Adrenal gland (tissue), 12 donors: ENCODE data around the gene FGG. TPM values are rescaled to one million over a fixed set of nuclear protein-coding genes. Genes with fewer than 3 reads are reported as not detected.

Source experiments
- DNase-seq, 7 donors: peaks; one replicate each; pipeline ENCODE4 v3.0.0-alpha.2; 2019 to 2020
- H3K27ac ChIP-seq, 5 donors: fragments of 200-600 bp; sonication (generic) in 4 of 5; 1 replicate in 3 of 5; 2 replicates in 2 of 5; pipeline versions ENCODE4 v1.5.1 to v1.8.0; 2016 to 2020; ENCODE audit warnings: mild to moderate bottlenecking in 1 of 5
- H3K27me3 ChIP-seq: fragments of 200-600 bp; 2 replicates; pipeline ENCODE4 v1.8.0; 2021
- H3K36me3 ChIP-seq, 2 donors: fragments of 200-600 bp; replicated peaks in 1 of 2; 1 replicate in 1 of 2; 2 replicates in 1 of 2; pipeline versions ENCODE4 v1.5.1 to v1.8.0; 2018 to 2022
- H3K4me1 ChIP-seq, 2 donors: fragments of 200-600 bp; replicated peaks in 1 of 2; 1 replicate in 1 of 2; 2 replicates in 1 of 2; pipeline versions ENCODE4 v1.5.1 to v1.8.0; 2018 to 2021
- H3K4me3 ChIP-seq, 4 donors: fragments of 200-600 bp; sonication (generic) in 3 of 4; one replicate each; pipeline ENCODE4 v1.5.1; 2016 to 2018
- H3K9me3 ChIP-seq, 3 donors: fragments of 200-600 bp; sonication (generic) in 1 of 3; replicated peaks in 1 of 3; 1 replicate in 2 of 3; 2 replicates in 1 of 3; pipeline versions ENCODE4 v1.5.1 to v1.8.0; 2016 to 2021
- CTCF ChIP-seq, 6 experiments: fragments of 450-650 bp in 4 of 6; fragments of 200-600 bp in 2 of 6; sonication (generic) in 1 of 6; IDR thresholded peaks; 1 replicate in 5 of 6; 2 replicates in 1 of 6; pipeline versions ENCODE4 v1.5.1 to v1.8.0; 2016 to 2021; ENCODE audit warnings: antibody characterized with exemption in 6 of 6, mild to moderate bottlenecking in 2 of 6, moderate library complexity in 1 of 6
- POLR2A ChIP-seq, 2 donors: fragments of 450-650 bp; IDR thresholded peaks; one replicate each; pipeline ENCODE4 v1.6.1; 2017; ENCODE audit warnings: antibody characterized with exemption in 2 of 2, mild to moderate bottlenecking in 2 of 2, moderate library complexity in 1 of 2
- WGBS, 4 donors: extraction: QIAGEN DNeasy Blood & Tissue Kit in 2 of 4; methylation state at CpG; one replicate each; pipeline versions ENCODE4 v1.1.5 to v1.1.7; 2013 to 2017; 5-methylcytosine and 5-hydroxymethylcytosine counted together
- intact Hi-C, 2 donors: fragments of 100-400 bp; cut with DNase I; formaldehyde crosslinking; loops; one replicate each; pipeline versions ENCODE4 v1.14.1 to v1.15.0; 2022 to 2023
- polyA plus RNA-seq, 3 donors: library from polyadenylated mRNA; stranded (reverse); fragments of 200-250 nt in 2 of 3; fragments of 350-450 nt in 1 of 3; fragmentation: Illumina TruSeq in 1 of 3; extraction: RNeasy Lipid Tissue Mini Kit (QIAGEN cat#74804) in 1 of 3; gene quantifications; one replicate each; pipeline ENCODE4 v1.2.3, GENCODE V29; 2013 to 2014
- total RNA-seq, 9 donors: library from RNA; depleted of rRNA in 4 of 9; stranded (reverse); fragments of >200 nt in 4 of 9; fragments of 120-200 nt in 1 of 9; fragmentation: NEBNext Ultra II Directional in 1 of 9; extraction: Animal tissue kit (Norgen Biotek cat#: 25700) in 1 of 9; gene quantifications; one replicate each; pipeline versions ENCODE4 v1.1.0 to v1.2.4, GENCODE V29; 2013 to 2023
- donor health status: healthy with polysubstance abuse.
- donor health status: Bipolar disorder and iron deficiency.
- donor health status: DM: yes; HTN: yes; CAD: no.
- donor health status: DM: no; HTN: no; CAD: no.
- donor health status: DM: no; HTN: no; CAD: no.
- donor health status: DM: yes; HTN: yes; CAD: no.

FGG gene
- total and polyA plus RNA-seq, 12 donors = 1.7 to 71.2 (median 11.2) TPM; not detected in 1

- TF ChIP-seq CTCF (IDR thresholded peaks at IDR 0.05) (no peak), POLR2A (IDR thresholded peaks at IDR 0.05) (no peak)
- Histone ChIP-seq H3K27ac (no peak overlapping the region), H3K4me1 (no peaks in the 10 kb centered on the region), H3K36me3 (no peaks in the 10 kb centered on the region), H3K27me3 (no peaks in the 10 kb centered on the region), H3K9me3 (no peaks in the 10 kb centered on the region), H3K4me3 (no peak overlapping the region)
- intact Hi-C loops = no loop called here
- WGBS, 4 donors = 81 to 91% (median 84%) methylated on average over 5 of the region's 5 CpGs
- no peak for DNase-seq
These were observed 42.9 kb downstream of the FGG start for GRCh38 chr4:154569584-154569983.

GRCh38 chr4:154569028-154569427 is 43.4 kb downstream of the FGG start:
- TF ChIP-seq POLR2A (IDR thresholded peaks at IDR 0.05) (no peak), CTCF (IDR thresholded peaks at IDR 0.05) (no peak)
- H3K4me1 ChIP-seq = no peaks in the 10 kb centered on the region
- H3K36me3 ChIP-seq = no peaks in the 10 kb centered on the region
- no peak overlapping the region for H3K27ac ChIP-seq
- 39 to 47% (median 42%) methylated on average over 3 of the region's 3 CpGs for WGBS, 4 donors
- H3K4me3 ChIP-seq = no peak overlapping the region
- no peak for DNase-seq
- intact Hi-C loops = no loop called here
- no peaks in the 10 kb centered on the region for H3K27me3 ChIP-seq
- no peaks in the 10 kb centered on the region for H3K9me3 ChIP-seq

GRCh38 chr4:154566639-154567204 is 45.7 kb downstream of the FGG start:
- H3K4me1 ChIP-seq = no peaks in the 10 kb centered on the region
- no peak overlapping the region for H3K4me3 ChIP-seq
- H3K27ac ChIP-seq = no peak overlapping the region
- H3K27me3 ChIP-seq = no peaks in the 10 kb centered on the region
- DNase-seq = no peak
- TF ChIP-seq CTCF (IDR thresholded peaks at IDR 0.05) = no peak
- no peak for TF ChIP-seq POLR2A (IDR thresholded peaks at IDR 0.05)
- intact Hi-C loops = no loop called here
- H3K36me3 ChIP-seq = no peaks in the 10 kb centered on the region
- 62 to 87% (median 77%) methylated on average over 5 of the region's 5 CpGs for WGBS, 4 donors
- no peaks in the 10 kb centered on the region for H3K9me3 ChIP-seq

- WGBS, 4 donors = 83 to 98% (median 85%) methylated on average over 5 to 6 of the region's 6 CpGs
- intact Hi-C loops = no loop called here
These were observed 46.8 kb downstream of the FGG start for GRCh38 chr4:154565704-154566103.

More at GRCh38 chr4:154565704-154566103, 46.8 kb downstream of the FGG start:
- H3K9me3 ChIP-seq = no peaks in the 10 kb centered on the region
- H3K36me3 ChIP-seq = no peaks in the 10 kb centered on the region
- no peaks in the 10 kb centered on the region for H3K27me3 ChIP-seq
- DNase-seq = no peak
- no peaks in the 10 kb centered on the region for H3K4me1 ChIP-seq
- H3K4me3 ChIP-seq = no peak overlapping the region
- H3K27ac ChIP-seq = no peak overlapping the region
- TF ChIP-seq CTCF (IDR thresholded peaks at IDR 0.05) (no peak), POLR2A (IDR thresholded peaks at IDR 0.05) (no peak)
